HEK293T (cell line): ENCODE measurements around the gene CIBAR2.

Experiments
- ARNT ChIP-seq: fragments of 450-650 bp; IDR thresholded peaks from 2 replicates; pipeline ENCODE4 v1.6.1; 2017; ENCODE audit warnings: mild to moderate bottlenecking
- BHLHE40 ChIP-seq: fragments of 450-650 bp; IDR thresholded peaks from 2 replicates; pipeline ENCODE4 v1.6.1; 2016; ENCODE audit warnings: mild to moderate bottlenecking, moderate library complexity, borderline replicate concordance
- CTBP1 ChIP-seq: fragments of 450-650 bp; IDR thresholded peaks from 2 replicates; pipeline ENCODE4 v1.6.1; 2016; ENCODE audit warnings: borderline replicate concordance
- ELF4 ChIP-seq: fragments of 450-650 bp; IDR thresholded peaks from 2 replicates; pipeline ENCODE4 v1.6.1; 2017; ENCODE audit warnings: antibody characterized with exemption
- FOXA1 ChIP-seq: fragments of 450-650 bp; IDR thresholded peaks from 2 replicates; pipeline ENCODE4 v1.6.1; 2016; ENCODE audit warnings: mild to moderate bottlenecking
- FOXK2 ChIP-seq: fragments of 450-650 bp; IDR thresholded peaks from 2 replicates; pipeline ENCODE4 v1.6.1; 2016; ENCODE audit warnings: mild to moderate bottlenecking
- FOXM1 ChIP-seq: fragments of 450-650 bp; IDR thresholded peaks from 2 replicates; pipeline ENCODE4 v1.6.1; 2017; ENCODE audit warnings: mild to moderate bottlenecking, borderline replicate concordance
- HDGF ChIP-seq: fragments of 450-650 bp; IDR thresholded peaks from 2 replicates; pipeline ENCODE4 v1.6.1; 2017; ENCODE audit warnings: antibody characterized with exemption, borderline replicate concordance
- L3MBTL2 ChIP-seq: fragments of 450-650 bp; conservative IDR thresholded peaks from 2 replicates; pipeline ENCODE4 v1.6.1; 2016; ENCODE audit warnings: mild to moderate bottlenecking
- NFRKB ChIP-seq: fragments of 450-650 bp; IDR thresholded peaks from 2 replicates; pipeline ENCODE4 v1.6.1; 2016; ENCODE audit warnings: mild to moderate bottlenecking, moderate library complexity
- SP1 ChIP-seq: fragments of 450-650 bp; IDR thresholded peaks from 2 replicates; pipeline ENCODE4 v1.6.1; 2017
- TARDBP ChIP-seq: fragments of 450-650 bp; IDR thresholded peaks from 2 replicates; pipeline ENCODE4 v1.6.1; 2016
- ZNF384 ChIP-seq: fragments of 450-650 bp; IDR thresholded peaks from 2 replicates; pipeline ENCODE4 v1.6.1; 2016
- TF ChIP-seq, protein P1 (sequence below): fragments of 450-650 bp; IDR thresholded peaks from 2 replicates; pipeline ENCODE4 v1.6.1; 2016

- no peak for TF ChIP-seq SP1
- no peak for TF ChIP-seq NFRKB
- TF ChIP-seq TARDBP: no peak
- TF ChIP-seq FOXA1: no peak
- TF ChIP-seq ARNT: no peak
- TF ChIP-seq ZNF384: no peak
- TF ChIP-seq FOXM1: no peak
- TF ChIP-seq HDGF: no peak
- TF ChIP-seq FOXK2: no peak
- TF ChIP-seq BHLHE40: no peak
- TF ChIP-seq ELF4: no peak
- TF ChIP-seq, protein P1, sequence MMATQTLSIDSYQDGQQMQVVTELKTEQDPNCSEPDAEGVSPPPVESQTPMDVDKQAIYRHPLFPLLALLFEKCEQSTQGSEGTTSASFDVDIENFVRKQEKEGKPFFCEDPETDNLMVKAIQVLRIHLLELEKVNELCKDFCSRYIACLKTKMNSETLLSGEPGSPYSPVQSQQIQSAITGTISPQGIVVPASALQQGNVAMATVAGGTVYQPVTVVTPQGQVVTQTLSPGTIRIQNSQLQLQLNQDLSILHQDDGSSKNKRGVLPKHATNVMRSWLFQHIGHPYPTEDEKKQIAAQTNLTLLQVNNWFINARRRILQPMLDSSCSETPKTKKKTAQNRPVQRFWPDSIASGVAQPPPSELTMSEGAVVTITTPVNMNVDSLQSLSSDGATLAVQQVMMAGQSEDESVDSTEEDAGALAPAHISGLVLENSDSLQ: no peak
- TF ChIP-seq CTBP1: no peak
- TF ChIP-seq L3MBTL2: no peak
Observed at GRCh38 chr16:85134789-85135142, 22.5 kb upstream of the CIBAR2 start.
